ENCODE data around the gene ATXN7L2.

The ATXN7L2 gene

GRCh38 chr1:109528712-109529111 is 45.0 kb downstream of the ATXN7L2 start:
- no peak for DNase-seq

- DNase-seq = no peak
Measured at GRCh38 chr1:109529881-109530456, 46.3 kb downstream of the ATXN7L2 start.

GRCh38 chr1:109530457-109531087 is 46.9 kb downstream of the ATXN7L2 start:
- no peak for DNase-seq

- DNase-seq = no peak
Measured at GRCh38 chr1:109531380-109531779, 47.7 kb downstream of the ATXN7L2 start.

GRCh38 chr1:109531826-109532364 is 48.2 kb downstream of the ATXN7L2 start:
- DNase-seq = no peak

- DNase-seq = peak; percentile 98
Measured at GRCh38 chr1:109532365-109533136, 48.8 kb downstream of the ATXN7L2 start.

- DNase-seq = no peak
Measured at GRCh38 chr1:109534307-109534858, 50.7 kb downstream of the ATXN7L2 start.

- DNase-seq = no peak
Measured at GRCh38 chr1:109535481-109535880, 51.8 kb downstream of the ATXN7L2 start.

- DNase-seq = no peak
Measured at GRCh38 chr1:109535971-109536491, 52.3 kb downstream of the ATXN7L2 start.

GRCh38 chr1:109537450-109538178 is 53.9 kb downstream of the ATXN7L2 start:
- DNase-seq = no peak

- DNase-seq = no peak
Measured at GRCh38 chr1:109538827-109539555, 55.3 kb downstream of the ATXN7L2 start.

- no peak for DNase-seq
Measured at GRCh38 chr1:109539676-109540075, 56.0 kb downstream of the ATXN7L2 start, which contains the start of gene GPR61. Gene GPR61 (plus strand): TSS chr1:109539872. CDS start chr1:109543023, 3,151 bp downstream.

GRCh38 chr1:109541102-109541501 is 57.4 kb downstream of the ATXN7L2 start:
- no peak for DNase-seq

Measured in activated CD8-positive, alpha-beta memory T cell treated with anti-CD3 and anti-CD28 coated beads, Interleukin-2, amount 50 U/mL, for 48 hours (primary cell).